ENCODE data around the gene MPPED1. TPM values are rescaled to one million over a fixed set of nuclear protein-coding genes. Genes with fewer than 3 reads are reported as not detected.

Gene MPPED1
- polyA plus RNA-seq, 4 donors = 0.51 to 1.1 (median 0.86) TPM

DNA sequence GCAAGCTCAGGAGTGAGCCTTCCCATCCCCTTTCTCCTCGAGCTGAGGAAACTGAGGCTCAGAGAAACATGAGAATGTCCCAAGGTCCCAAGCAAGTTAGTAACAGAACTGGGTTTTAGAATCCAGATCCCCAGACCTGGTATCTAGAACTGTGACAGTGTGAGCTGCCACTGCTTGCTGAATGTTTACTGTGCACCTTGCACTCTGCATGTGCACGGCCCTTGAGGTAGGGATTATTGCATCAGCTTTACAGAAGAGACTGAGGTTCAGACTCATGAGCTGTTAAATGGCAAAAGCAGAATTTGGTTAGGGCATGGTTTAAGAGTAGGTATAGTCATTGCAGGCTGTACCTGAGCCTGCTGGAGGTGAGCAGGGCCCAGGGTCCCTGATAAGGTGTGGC is 3.8 kb upstream of the MPPED1 start:
- DNase-seq (ENCODE audit: low read depth in 4 of 4, low spot score in 3 of 4) = no peak

- no peak for DNase-seq (ENCODE audit: low read depth in 4 of 4, low spot score in 3 of 4)
Observed at GRCh38 chr22:43409046-43409445, 2.8 kb upstream of the MPPED1 start.

DNA sequence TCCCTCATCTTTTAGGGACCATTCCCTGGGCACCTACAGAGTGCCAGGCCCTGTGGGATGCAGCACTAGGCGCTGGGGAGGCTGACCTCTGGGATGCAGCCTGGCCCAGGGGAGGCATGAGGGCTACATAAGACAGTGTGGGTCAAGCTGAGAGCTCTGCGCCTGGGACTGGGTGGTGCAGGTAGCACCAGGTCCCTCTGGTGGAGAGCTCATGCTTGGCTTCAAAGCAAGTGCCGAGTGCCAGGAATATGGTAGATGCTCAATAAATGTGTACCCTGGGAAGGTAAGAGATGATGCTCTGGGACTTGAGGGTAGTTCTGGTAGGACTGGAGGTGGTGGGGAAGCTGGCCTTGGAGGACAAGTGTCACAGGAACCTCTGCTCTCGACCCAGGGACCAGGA is 2.0 kb upstream of the MPPED1 start:
- no peak for DNase-seq (ENCODE audit: low read depth in 4 of 4, low spot score in 3 of 4)

- no peak for DNase-seq (ENCODE audit: low read depth in 4 of 4, low spot score in 3 of 4)
Observed at GRCh38 chr22:43411040-43411868, 560 bp upstream of the MPPED1 start.

GRCh38 chr22:43412808-43413795 is 1.3 kb downstream of the MPPED1 start:
- DNase-seq (ENCODE audit: low read depth in 4 of 4, low spot score in 3 of 4) = no peak

DNA sequence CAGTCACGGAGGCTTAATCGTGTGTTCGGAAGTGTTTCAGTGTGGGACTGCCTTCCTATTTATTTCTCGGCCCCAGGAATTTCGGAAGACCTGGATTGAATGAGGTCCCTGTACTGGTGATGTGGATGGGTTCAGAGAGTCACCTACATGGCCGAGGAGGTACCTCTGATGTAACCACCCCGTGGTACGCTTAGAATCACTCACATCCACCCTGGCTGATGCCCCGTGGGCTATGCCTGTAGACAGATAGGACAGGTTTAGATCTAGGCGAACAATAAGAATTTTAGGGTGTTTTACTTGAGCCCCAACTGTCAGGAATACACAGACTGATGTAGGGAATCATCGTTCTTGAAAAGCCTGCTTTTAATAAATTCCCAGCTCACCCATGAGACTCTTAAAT is 2.0 kb downstream of the MPPED1 start:
- DNase-seq (ENCODE audit: low read depth in 4 of 4, low spot score in 3 of 4) = no peak

- no peak for DNase-seq (ENCODE audit: low read depth in 4 of 4, low spot score in 3 of 4)
Observed at GRCh38 chr22:43415681-43416080, 3.9 kb downstream of the MPPED1 start.

DNA sequence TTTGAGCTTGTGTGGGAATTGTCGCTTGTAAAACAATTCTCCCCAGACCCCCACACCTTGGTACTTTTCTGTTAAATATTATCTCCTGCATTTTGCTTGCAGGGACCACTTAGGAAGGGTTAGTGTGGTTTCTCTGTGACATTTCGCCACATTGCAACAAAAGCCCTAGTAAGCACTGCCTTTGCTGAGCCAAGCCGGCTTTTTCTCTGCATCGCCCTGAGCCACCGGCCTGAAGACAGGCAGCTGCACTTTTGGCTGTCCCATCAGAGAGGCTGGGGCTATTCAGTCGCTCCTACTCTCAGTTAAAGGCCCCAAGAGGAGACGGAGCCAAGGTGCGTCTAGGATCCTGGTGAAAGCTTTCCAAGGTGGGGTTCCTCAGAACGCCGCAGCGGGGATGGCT is 5.7 kb downstream of the MPPED1 start:
- no peak for DNase-seq (ENCODE audit: low read depth in 4 of 4, low spot score in 3 of 4)

- no peak for DNase-seq (ENCODE audit: low read depth in 4 of 4, low spot score in 3 of 4)
Observed at GRCh38 chr22:43418079-43418825, 6.4 kb downstream of the MPPED1 start.

DNA sequence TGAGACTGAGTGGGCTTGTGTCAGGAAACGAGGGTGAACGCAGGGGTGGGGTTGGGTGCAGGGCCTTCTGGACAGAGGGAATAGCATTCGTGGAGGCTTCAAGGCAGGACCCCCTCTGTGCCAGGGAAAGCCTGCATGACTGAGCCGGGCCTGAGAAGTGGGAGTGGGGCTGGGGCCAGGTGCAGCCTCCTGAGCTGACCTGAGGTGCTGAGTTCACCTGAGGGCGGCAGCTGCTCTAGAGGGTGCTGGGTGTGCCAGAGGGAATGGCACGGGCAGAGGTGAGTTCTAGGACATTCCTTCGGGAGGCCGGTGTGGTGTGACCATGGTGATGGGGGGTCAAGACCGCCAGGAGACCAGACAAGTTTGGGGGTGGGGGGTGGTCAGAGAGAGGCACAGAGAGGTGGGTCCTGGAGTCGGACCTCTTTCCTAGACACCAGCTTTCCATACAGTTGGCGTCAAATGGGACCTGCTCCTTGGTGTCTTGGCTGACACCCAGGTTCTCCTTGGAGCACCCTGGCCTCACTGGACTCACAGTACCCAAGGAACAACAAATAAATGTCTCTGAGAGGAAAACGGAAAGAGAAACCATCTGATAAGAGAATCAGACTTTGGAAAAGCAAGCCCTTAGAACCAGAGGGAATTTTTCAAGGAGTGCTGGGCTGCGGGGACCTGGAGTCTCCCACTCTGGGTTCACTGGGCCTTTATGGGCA is 7.7 kb downstream of the MPPED1 start:
- no peak for DNase-seq (ENCODE audit: low read depth in 4 of 4, low spot score in 3 of 4)

DNA sequence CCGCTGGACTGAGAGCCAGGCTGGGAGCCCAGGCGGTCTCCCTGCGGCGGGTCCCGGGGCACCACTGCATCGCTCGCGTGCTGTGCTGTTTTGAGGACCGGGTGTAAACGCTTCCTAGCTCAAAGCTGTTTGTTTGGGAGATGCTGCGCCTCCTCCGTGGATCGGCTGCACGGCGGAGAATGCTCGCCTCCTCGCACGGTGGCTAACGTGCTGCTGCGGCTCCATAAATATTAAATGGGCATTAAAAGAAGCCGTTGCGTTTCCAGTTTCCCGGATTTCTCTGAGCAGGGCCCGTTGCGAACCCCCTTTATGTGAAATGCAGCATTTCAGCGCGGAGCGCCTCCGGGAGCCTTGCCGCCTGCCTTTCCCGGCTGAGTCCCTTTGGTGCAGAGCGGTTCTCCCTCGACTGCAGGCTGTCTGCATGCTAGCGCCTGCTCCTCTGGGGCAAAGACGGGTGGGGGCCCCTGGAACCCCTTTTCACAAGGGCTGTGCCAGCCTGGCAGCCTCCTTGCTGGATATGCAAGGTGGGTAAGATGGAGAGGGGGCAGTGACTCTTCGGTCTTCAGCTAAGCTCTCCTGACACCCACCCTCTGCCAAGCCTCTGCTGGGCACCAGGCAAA is 9.3 kb downstream of the MPPED1 start:
- no peak for DNase-seq (ENCODE audit: low read depth in 4 of 4, low spot score in 3 of 4)

GRCh38 chr22:43421914-43422615 is 10.3 kb downstream of the MPPED1 start:
- no peak for DNase-seq (ENCODE audit: low read depth in 4 of 4, low spot score in 3 of 4)

DNA sequence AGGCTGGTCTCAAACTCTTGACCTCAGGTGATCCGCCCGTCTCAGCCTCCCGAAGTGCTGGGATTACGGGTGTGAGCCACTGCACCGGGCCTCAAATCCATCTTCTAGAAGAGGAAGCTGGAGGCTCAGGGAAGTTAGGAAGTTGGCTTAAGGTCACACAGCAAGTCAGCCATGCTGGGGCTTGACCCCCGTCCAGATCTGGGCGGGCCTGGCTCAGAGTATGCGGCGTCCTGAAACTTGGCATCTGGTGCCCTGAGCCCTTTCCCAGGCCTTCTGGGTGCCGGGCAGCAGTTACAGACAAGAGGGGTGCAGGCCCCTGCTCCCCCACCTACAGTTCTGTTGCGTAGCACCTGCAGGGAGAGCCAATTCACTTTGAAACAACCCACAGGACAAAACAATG is 11.2 kb downstream of the MPPED1 start:
- DNase-seq (ENCODE audit: low read depth in 4 of 4, low spot score in 3 of 4) = no peak

DNA sequence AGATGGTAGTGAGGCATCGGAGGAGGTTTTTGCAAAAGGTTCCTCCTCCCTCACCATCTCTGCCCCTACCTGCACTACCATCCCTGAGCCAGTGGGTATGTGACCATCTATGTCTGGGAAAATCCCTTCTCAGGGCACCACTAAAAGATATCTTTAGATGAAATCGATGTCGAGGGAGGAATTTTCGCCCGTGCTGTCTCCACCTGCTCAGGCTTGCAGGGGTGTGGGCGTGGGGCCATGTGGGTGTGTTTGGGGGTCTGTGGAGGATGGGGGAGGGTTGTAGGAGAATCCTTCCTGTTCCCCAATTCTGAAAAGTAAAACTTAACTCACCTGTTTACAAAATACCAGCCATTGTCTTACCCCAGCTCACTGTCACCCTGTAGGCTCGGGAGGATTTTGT is 12.4 kb downstream of the MPPED1 start:
- no peak for DNase-seq (ENCODE audit: low read depth in 4 of 4, low spot score in 3 of 4)

DNA sequence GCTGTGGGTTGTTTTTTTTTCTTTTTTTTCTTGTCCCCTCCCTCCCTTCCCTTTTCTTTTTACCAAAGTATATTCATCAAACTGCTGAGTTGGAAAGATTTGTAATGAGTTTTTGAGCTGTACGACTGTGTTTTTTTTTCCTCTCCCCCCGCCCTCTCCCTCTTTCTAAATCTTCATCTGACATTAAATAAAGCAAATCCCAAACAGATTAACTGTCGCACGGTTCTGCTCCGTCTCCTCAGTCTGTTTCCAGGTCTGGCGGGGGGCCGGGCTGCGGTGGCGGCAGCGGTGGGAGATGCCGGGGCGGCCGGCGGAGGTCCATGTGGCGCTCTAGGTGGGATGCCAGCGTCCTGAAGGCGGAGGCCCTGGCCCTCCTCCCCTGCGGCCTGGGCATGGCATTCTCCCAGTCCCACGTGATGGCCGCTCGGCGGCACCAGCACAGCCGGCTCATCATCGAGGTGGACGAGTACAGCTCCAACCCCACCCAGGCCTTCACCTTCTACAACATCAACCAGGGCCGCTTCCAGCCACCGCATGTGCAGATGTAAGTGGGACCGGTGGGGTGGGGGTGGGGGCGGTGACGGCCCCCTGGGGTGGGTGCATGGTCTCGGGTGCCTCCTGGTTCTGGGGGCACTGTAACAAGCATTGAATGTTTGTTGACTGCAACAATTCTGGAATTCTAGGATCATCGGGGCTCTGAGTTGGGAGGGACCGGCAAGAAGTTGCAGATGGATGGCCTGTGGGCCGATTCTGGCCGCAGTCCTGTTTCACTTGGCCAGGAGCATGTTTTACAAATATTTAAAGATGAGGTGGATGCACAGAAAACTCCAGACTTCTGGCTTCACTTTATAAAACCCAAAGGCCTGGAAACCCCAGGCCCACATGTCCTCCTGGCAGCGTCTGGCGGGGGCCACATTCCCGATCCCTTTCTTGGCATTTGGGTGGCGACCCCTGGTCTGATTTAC is 13.1 kb downstream of the MPPED1 start:
- no peak for DNase-seq (ENCODE audit: low read depth in 4 of 4, low spot score in 3 of 4)

- DNase-seq (ENCODE audit: low read depth in 4 of 4, low spot score in 3 of 4) = no peak
Observed at GRCh38 chr22:43425976-43426785, 14.4 kb downstream of the MPPED1 start.

- no peak for DNase-seq (ENCODE audit: low read depth in 4 of 4, low spot score in 3 of 4)
Observed at GRCh38 chr22:43426816-43427215, 15.0 kb downstream of the MPPED1 start.
